Activated naive CD4-positive, alpha-beta T cell treated with anti-CD3 and anti-CD28 coated beads for 36 hours (primary cell): ENCODE data around the gene USP17L24. TPM values are rescaled to one million over a fixed set of nuclear protein-coding genes. Genes with fewer than 3 reads are reported as not detected.
"Not testable (repeated sequence)": the region's sequence is repeated elsewhere in the genome, so short reads cannot be mapped to it uniquely, and the experiment has no call there.

ENCODE experiments used
- CTCF ChIA-PET: fragments of 350-600 bp; sonication (Branson Sonifier 250); formaldehyde crosslinking; loops from one replicate; lab custom pipeline; 2021; ENCODE audit warnings: antibody characterized with exemption; lab: Charles Lee
- DNase-seq: peaks from one replicate; pipeline ENCODE4 v3.0.0-alpha.2; 2020
- H3K27ac Mint-ChIP-seq: one replicate; pipeline ENCODE4 v1.8.0; 2021; ENCODE audit warnings: mild to moderate bottlenecking, mixed read lengths
- H3K27me3 Mint-ChIP-seq: one replicate; pipeline ENCODE4 v1.8.0; 2021; ENCODE audit warnings: low read depth, mixed read lengths
- H3K36me3 Mint-ChIP-seq: one replicate; pipeline ENCODE4 v1.8.0; 2021; ENCODE audit warnings: low read depth, mixed read lengths
- H3K4me1 Mint-ChIP-seq: one replicate; pipeline ENCODE4 v1.8.0; 2021; ENCODE audit warnings: low read depth, mixed read lengths
- H3K4me3 Mint-ChIP-seq: one replicate; pipeline ENCODE4 v1.8.0; 2021; ENCODE audit warnings: mild to moderate bottlenecking, moderate library complexity, mixed read lengths
- H3K9me3 Mint-ChIP-seq: one replicate; pipeline ENCODE4 v1.8.0; 2021; ENCODE audit warnings: mixed read lengths
- intact Hi-C: fragments of 100-400 bp; cut with micrococcal nuclease; formaldehyde crosslinking; loops from one replicate; pipeline ENCODE4 v1.15.1; 2023
- total RNA-seq, 2 experiments: library from RNA; stranded (reverse); gene quantifications; one replicate each; pipeline ENCODE4 v1.2.3, GENCODE V29; 2021

The USP17L24 gene
- not detected for total RNA-seq

GRCh38 chr4:9324865-9325264 lies at the start of gene USP17L24:
TSS of gene USP17L24 (plus strand) at chr4:9325165. CDS start at chr4:9325165, 0 bp downstream.
- H3K27me3 Mint-ChIP-seq, H3K4me1 Mint-ChIP-seq, CTCF ChIA-PET, H3K36me3 Mint-ChIP-seq, H3K9me3 Mint-ChIP-seq, DNase-seq, H3K4me3 Mint-ChIP-seq, intact Hi-C loops, H3K27ac Mint-ChIP-seq: not testable (repeated sequence)

- DNase-seq, H3K4me3 Mint-ChIP-seq, H3K36me3 Mint-ChIP-seq, intact Hi-C loops, H3K27ac Mint-ChIP-seq, H3K9me3 Mint-ChIP-seq, H3K4me1 Mint-ChIP-seq, CTCF ChIA-PET, H3K27me3 Mint-ChIP-seq: not testable (repeated sequence)
Observed at GRCh38 chr4:9324191-9324590, 774 bp upstream of the USP17L24 start.

GRCh38 chr4:9329611-9330010 lies 4.6 kb downstream of the USP17L24 start, which contains the start of gene USP17L25:
TSS of gene USP17L25 (plus strand) at chr4:9329911. CDS start at chr4:9329911, 0 bp downstream.
- CTCF ChIA-PET, H3K9me3 Mint-ChIP-seq, H3K27me3 Mint-ChIP-seq, H3K4me1 Mint-ChIP-seq, intact Hi-C loops, DNase-seq, H3K27ac Mint-ChIP-seq, H3K4me3 Mint-ChIP-seq, H3K36me3 Mint-ChIP-seq: not testable (repeated sequence)

GRCh38 chr4:9334358-9334757 lies 9.4 kb downstream of the USP17L24 start, which contains the start of gene USP17L26:
TSS of gene USP17L26 (plus strand) at chr4:9334658. CDS start at chr4:9334658, 0 bp downstream.
- H3K36me3 Mint-ChIP-seq, CTCF ChIA-PET, H3K4me1 Mint-ChIP-seq, H3K27me3 Mint-ChIP-seq, H3K4me3 Mint-ChIP-seq, DNase-seq, H3K27ac Mint-ChIP-seq, intact Hi-C loops, H3K9me3 Mint-ChIP-seq: not testable (repeated sequence)

- DNase-seq, intact Hi-C loops, H3K27ac Mint-ChIP-seq, H3K9me3 Mint-ChIP-seq, H3K4me3 Mint-ChIP-seq, H3K4me1 Mint-ChIP-seq, CTCF ChIA-PET, H3K36me3 Mint-ChIP-seq, H3K27me3 Mint-ChIP-seq: not testable (repeated sequence)
Observed at GRCh38 chr4:9339103-9339502, 14.1 kb downstream of the USP17L24 start, which contains the start of gene USP17L5. TSS of gene USP17L5 (plus strand) at chr4:9339403. CDS start at chr4:9339403, 0 bp downstream.

GRCh38 chr4:9343848-9344247 lies 18.9 kb downstream of the USP17L24 start, which contains the start of gene USP17L27:
TSS of gene USP17L27 (plus strand) at chr4:9344148. CDS start at chr4:9344148, 0 bp downstream.
- H3K27me3 Mint-ChIP-seq, H3K4me3 Mint-ChIP-seq, H3K9me3 Mint-ChIP-seq, CTCF ChIA-PET, intact Hi-C loops, H3K27ac Mint-ChIP-seq, DNase-seq, H3K4me1 Mint-ChIP-seq, H3K36me3 Mint-ChIP-seq: not testable (repeated sequence)

- DNase-seq, H3K9me3 Mint-ChIP-seq, intact Hi-C loops, H3K4me1 Mint-ChIP-seq, H3K4me3 Mint-ChIP-seq, H3K27ac Mint-ChIP-seq, CTCF ChIA-PET, H3K36me3 Mint-ChIP-seq, H3K27me3 Mint-ChIP-seq: not testable (repeated sequence)
Observed at GRCh38 chr4:9348593-9348992, 23.6 kb downstream of the USP17L24 start, which contains the start of gene USP17L28. TSS of gene USP17L28 (plus strand) at chr4:9348893. CDS start at chr4:9348893, 0 bp downstream.

GRCh38 chr4:9350866-9351265 lies 25.9 kb downstream of the USP17L24 start:
- DNase-seq, H3K27ac Mint-ChIP-seq, CTCF ChIA-PET, H3K27me3 Mint-ChIP-seq, H3K4me3 Mint-ChIP-seq, intact Hi-C loops, H3K4me1 Mint-ChIP-seq, H3K9me3 Mint-ChIP-seq, H3K36me3 Mint-ChIP-seq: not testable (repeated sequence)

- H3K4me1 Mint-ChIP-seq, H3K27me3 Mint-ChIP-seq, DNase-seq, H3K9me3 Mint-ChIP-seq, CTCF ChIA-PET, intact Hi-C loops, H3K27ac Mint-ChIP-seq, H3K4me3 Mint-ChIP-seq, H3K36me3 Mint-ChIP-seq: not testable (repeated sequence)
Observed at GRCh38 chr4:9353338-9353737, 28.4 kb downstream of the USP17L24 start, which contains the start of gene USP17L29. TSS of gene USP17L29 (plus strand) at chr4:9353638. CDS start at chr4:9353638, 0 bp downstream.

- CTCF ChIA-PET, H3K9me3 Mint-ChIP-seq, H3K36me3 Mint-ChIP-seq, intact Hi-C loops, H3K27ac Mint-ChIP-seq, H3K4me3 Mint-ChIP-seq, DNase-seq, H3K4me1 Mint-ChIP-seq, H3K27me3 Mint-ChIP-seq: not testable (repeated sequence)
Observed at GRCh38 chr4:9362829-9363228, 37.9 kb downstream of the USP17L24 start, which contains the start of gene USP17L30. TSS of gene USP17L30 (plus strand) at chr4:9363129. CDS start at chr4:9363129, 0 bp downstream.

Other genes with a start within 250 kb of the USP17L24 start
- not detected for gene FAM90A26, start 154.8 kb upstream of the USP17L24 start, total RNA-seq
- gene USP17L10, start 114.5 kb upstream of the USP17L24 start, total RNA-seq: not detected
- gene USP17L11, start 109.8 kb upstream of the USP17L24 start, total RNA-seq: not detected
- not detected for gene USP17L12, start 105.0 kb upstream of the USP17L24 start, total RNA-seq
- gene USP17L13, start 100.3 kb upstream of the USP17L24 start, total RNA-seq: not detected
- not detected for gene USP17L15, start 90.8 kb upstream of the USP17L24 start, total RNA-seq
- gene USP17L17, start 81.3 kb upstream of the USP17L24 start, total RNA-seq: not detected
- gene USP17L18, start 76.5 kb upstream of the USP17L24 start, total RNA-seq: not detected
- not detected for gene USP17L19, start 71.8 kb upstream of the USP17L24 start, total RNA-seq
- not detected for gene USP17L20, start 67.0 kb upstream of the USP17L24 start, total RNA-seq
- not detected for gene USP17L21, start 62.3 kb upstream of the USP17L24 start, total RNA-seq
- gene USP17L22, start 57.5 kb upstream of the USP17L24 start, total RNA-seq: not detected
- not detected for gene USP17L25, start 4.7 kb downstream of the USP17L24 start, total RNA-seq
- not detected for gene USP17L26, start 9.5 kb downstream of the USP17L24 start, total RNA-seq
- not detected for gene USP17L5, start 14.2 kb downstream of the USP17L24 start, total RNA-seq
- gene USP17L27, start 19.0 kb downstream of the USP17L24 start, total RNA-seq: not detected
- gene USP17L28, start 23.7 kb downstream of the USP17L24 start, total RNA-seq: not detected
- not detected for gene USP17L29, start 28.5 kb downstream of the USP17L24 start, total RNA-seq
- not detected for gene USP17L30, start 38.0 kb downstream of the USP17L24 start, total RNA-seq
- not detected for gene DEFB131A, start 119.2 kb downstream of the USP17L24 start, total RNA-seq